B cell (primary cell): ENCODE data around the gene DNAJB8.

ENCODE experiments used
- CTCF ChIP-seq: fragments of 200-600 bp; IDR thresholded peaks from one replicate; pipeline ENCODE4 v1.8.0; 2022; ENCODE audit warnings: antibody characterized with exemption, mild to moderate bottlenecking
- EZH2 ChIP-seq: IDR thresholded peaks from 2 replicates; pipeline ENCODE4 v1.6.1; 2012; ENCODE audit warnings: borderline replicate concordance, low read depth, mild to moderate bottlenecking, moderate library complexity, low read length; ENCODE audit not compliant: insufficient read depth, poor library complexity, severe bottlenecking

- no peak for TF ChIP-seq EZH2
- no peak for TF ChIP-seq CTCF
These were observed 13.9 kb downstream of the DNAJB8 start for GRCh38 chr3:128452678-128453275.
